ENCODE data around the gene PBX2. TPM values are rescaled to one million over a fixed set of nuclear protein-coding genes. Genes with fewer than 3 reads are reported as not detected.

PBX2 gene
- total RNA-seq: 40.1 and 40.2 TPM in 2 replicates

GRCh38 chr6:32190054-32190851, at the start of gene PBX2:
Gene PBX2 (minus strand): TSS chr6:32190202. CDS start chr6:32189915, 287 bp downstream.

GRCh38 chr6:32223258-32224235, 33.5 kb upstream of the PBX2 start, which contains the start of gene NOTCH4:
Gene NOTCH4 (minus strand): TSS chr6:32224067. CDS start chr6:32223928, 139 bp downstream.

GRCh38 chr6:32192608-32193039, 2.6 kb upstream of the PBX2 start, which contains the start of gene GPSM3:
Gene GPSM3 (minus strand): TSS chr6:32192643. CDS start chr6:32192513, 130 bp downstream.

GRCh38 chr6:32184084-32184640, 5.8 kb downstream of the PBX2 start, which contains the start of gene AGER:
Gene AGER (minus strand): TSS chr6:32184253. CDS start chr6:32184222, 31 bp downstream.

GRCh38 chr6:32177788-32178546, 12.0 kb downstream of the PBX2 start, which contains the start of gene RNF5:
Gene RNF5 (plus strand): TSS chr6:32178405. CDS start chr6:32178512, 107 bp downstream.

GRCh38 chr6:32175711-32176475, 14.1 kb downstream of the PBX2 start, which contains the start of gene AGPAT1:
Gene AGPAT1 (minus strand): TSS chr6:32176084. CDS start chr6:32171496, 4,588 bp downstream.

GRCh38 chr6:32164295-32164694, 25.7 kb downstream of the PBX2 start, which contains the start of gene EGFL8:
Gene EGFL8 (plus strand): TSS chr6:32164595. CDS start chr6:32166166, 1,571 bp downstream.

GRCh38 chr6:32153564-32154513, 36.2 kb downstream of the PBX2 start, which contains the start of gene PPT2:
Gene PPT2 (plus strand): TSS chr6:32154141. CDS start chr6:32154595, 454 bp downstream.

GRCh38 chr6:32151863-32152768, 37.9 kb downstream of the PBX2 start, which contains the start of gene PRRT1:
Gene PRRT1 (minus strand): TSS chr6:32151939. CDS start chr6:32151827, 112 bp downstream.

Other genes with a start within 250 kb of the PBX2 start
- gene CFB, start 244.1 kb downstream of the PBX2 start, total RNA-seq: 5.2 and 10.7 TPM in 2 replicates
- gene NELFE, start 231.2 kb downstream of the PBX2 start, total RNA-seq: 80.6 and 127 TPM in 2 replicates
- gene SKIC2, start 231.0 kb downstream of the PBX2 start, total RNA-seq: 40.0 and 43.1 TPM in 2 replicates
- gene DXO, start 218.1 kb downstream of the PBX2 start, total RNA-seq: 13.3 and 24.6 TPM in 2 replicates
- gene C4A, start 208.1 kb downstream of the PBX2 start, total RNA-seq: 0.52 and 13.6 TPM in 2 replicates
- gene C4B, start 175.4 kb downstream of the PBX2 start, total RNA-seq: 0.39 and 9.3 TPM in 2 replicates
- gene CYP21A2, start 151.8 kb downstream of the PBX2 start, total RNA-seq: not detected in 2 replicates
- 0.52 and 34.1 TPM in 2 replicates for gene TNXB, start 80.9 kb downstream of the PBX2 start, total RNA-seq
- gene ATF6B, start 62.0 kb downstream of the PBX2 start, total RNA-seq: 20.9 and 43.1 TPM in 2 replicates
- 2.6 and 5.7 TPM in 2 replicates for gene FKBPL, start 59.9 kb downstream of the PBX2 start, total RNA-seq
- 0.78 and 6.7 TPM in 2 replicates for gene PRRT1, start 38.3 kb downstream of the PBX2 start, total RNA-seq
- gene PPT2, start 36.1 kb downstream of the PBX2 start, total RNA-seq: 19.8 and 26.9 TPM in 2 replicates
- gene EGFL8, start 25.6 kb downstream of the PBX2 start, total RNA-seq: 1.0 and 9.7 TPM in 2 replicates
- 78.7 and 117 TPM in 2 replicates for gene AGPAT1, start 14.1 kb downstream of the PBX2 start, total RNA-seq
- gene RNF5, start 11.8 kb downstream of the PBX2 start, total RNA-seq: 55.0 and 69.3 TPM in 2 replicates
- 0.65 and 7.7 TPM in 2 replicates for gene AGER, start 5.9 kb downstream of the PBX2 start, total RNA-seq
- 9.7 and 17.7 TPM in 2 replicates for gene GPSM3, start 2.4 kb upstream of the PBX2 start, total RNA-seq
- gene NOTCH4, start 33.9 kb upstream of the PBX2 start, total RNA-seq: 3.2 and 4.0 TPM in 2 replicates
- not detected in 2 replicates for gene TSBP1, start 181.7 kb upstream of the PBX2 start, total RNA-seq
- not detected in 2 replicates for gene BTNL2, start 217.0 kb upstream of the PBX2 start, total RNA-seq
- gene HLA-DRA, start 249.7 kb upstream of the PBX2 start, total RNA-seq: not detected in 2 replicates